GM12872 (cell line): ENCODE measurements around the gene BMS1.

ENCODE experiments used
- TF ChIP-seq, protein P1 (sequence below): IDR thresholded peaks from 3 replicates; pipeline ENCODE4 v1.5.1; 2011; ENCODE audit warnings: low read depth, mild to moderate bottlenecking, low read length, moderate library complexity; ENCODE audit not compliant: insufficient read depth

The BMS1 gene

DNA sequence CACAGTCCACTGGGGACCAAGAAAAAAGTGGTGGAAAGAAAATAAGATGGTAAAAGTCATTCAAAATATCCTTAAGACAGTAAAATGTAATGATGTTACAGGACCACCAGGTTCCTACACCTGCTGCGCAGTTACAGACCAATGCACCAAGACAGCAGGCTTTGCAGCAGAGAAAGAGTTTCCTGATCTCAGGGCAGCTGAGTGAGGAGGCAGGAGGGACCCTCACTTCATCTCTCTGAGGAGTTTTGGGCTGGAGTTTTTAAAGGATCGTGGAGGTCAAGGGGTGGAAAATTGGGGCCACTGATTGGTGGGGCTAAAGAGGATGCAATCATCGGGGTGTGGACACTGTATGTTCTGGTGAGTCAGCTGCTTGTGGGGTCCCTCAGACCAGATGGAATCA lies 100.0 kb downstream of the BMS1 start:
- TF ChIP-seq, protein P1, sequence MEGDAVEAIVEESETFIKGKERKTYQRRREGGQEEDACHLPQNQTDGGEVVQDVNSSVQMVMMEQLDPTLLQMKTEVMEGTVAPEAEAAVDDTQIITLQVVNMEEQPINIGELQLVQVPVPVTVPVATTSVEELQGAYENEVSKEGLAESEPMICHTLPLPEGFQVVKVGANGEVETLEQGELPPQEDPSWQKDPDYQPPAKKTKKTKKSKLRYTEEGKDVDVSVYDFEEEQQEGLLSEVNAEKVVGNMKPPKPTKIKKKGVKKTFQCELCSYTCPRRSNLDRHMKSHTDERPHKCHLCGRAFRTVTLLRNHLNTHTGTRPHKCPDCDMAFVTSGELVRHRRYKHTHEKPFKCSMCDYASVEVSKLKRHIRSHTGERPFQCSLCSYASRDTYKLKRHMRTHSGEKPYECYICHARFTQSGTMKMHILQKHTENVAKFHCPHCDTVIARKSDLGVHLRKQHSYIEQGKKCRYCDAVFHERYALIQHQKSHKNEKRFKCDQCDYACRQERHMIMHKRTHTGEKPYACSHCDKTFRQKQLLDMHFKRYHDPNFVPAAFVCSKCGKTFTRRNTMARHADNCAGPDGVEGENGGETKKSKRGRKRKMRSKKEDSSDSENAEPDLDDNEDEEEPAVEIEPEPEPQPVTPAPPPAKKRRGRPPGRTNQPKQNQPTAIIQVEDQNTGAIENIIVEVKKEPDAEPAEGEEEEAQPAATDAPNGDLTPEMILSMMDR = no peak
